Lung (tissue), 12 donors: Measurements from ENCODE around the gene PCED1A. TPM values are rescaled to one million over a fixed set of nuclear protein-coding genes. Genes with fewer than 3 reads are reported as not detected.
A peak's percentile ranks its signal among the peaks of the same experiment; 100 is the strongest.

Experiments
- ATAC-seq: fragments of 200-7000 bp; cut with Tn5 transposase; one replicate; pipeline ENCODE4 v1.9.1; 2020; ENCODE audit warnings: moderate number of reproducible peaks; ENCODE audit not compliant: insufficient read depth, low FRiP score
- DNase-seq, 3 donors: peaks; one replicate each; pipeline ENCODE4 v3.0.0-alpha.2; 2013 to 2017
- H3K27ac ChIP-seq, 2 donors: one replicate each; pipeline ENCODE4 v1.5.1; 2013; ENCODE audit warnings: mild to moderate bottlenecking in 2 of 2, moderate library complexity in 2 of 2, control low read depth in 1 of 2, inconsistent platforms in 1 of 2, low read depth in 1 of 2, low read length in 1 of 2
- H3K27me3 ChIP-seq, 3 donors: one replicate each; pipeline ENCODE4 v1.5.1; 2013; ENCODE audit warnings: low read length in 2 of 3; ENCODE audit not compliant: control insufficient read depth in 3 of 3, insufficient read depth in 3 of 3
- H3K36me3 ChIP-seq, 4 donors: one replicate each; pipeline ENCODE4 v1.5.1; 2013; ENCODE audit warnings: low read length in 4 of 4, mild to moderate bottlenecking in 1 of 4, moderate library complexity in 1 of 4; ENCODE audit not compliant: control insufficient read depth in 4 of 4, insufficient read depth in 4 of 4
- H3K4me1 ChIP-seq, 5 donors: one replicate each; pipeline ENCODE4 v1.5.1; 2013; ENCODE audit warnings: low read length in 5 of 5, mild to moderate bottlenecking in 2 of 5, moderate library complexity in 1 of 5; ENCODE audit not compliant: control insufficient read depth in 5 of 5, insufficient read depth in 5 of 5
- H3K4me3 ChIP-seq: one replicate; pipeline ENCODE4 v1.5.1; 2013; ENCODE audit warnings: mild to moderate bottlenecking, control low read depth, moderate library complexity
- H3K9ac ChIP-seq, 2 donors: one replicate each; pipeline ENCODE4 v1.5.1; 2013; ENCODE audit warnings: low read length in 2 of 2, control low read depth in 1 of 2; ENCODE audit not compliant: insufficient read depth in 1 of 2
- H3K9me3 ChIP-seq, 4 donors: one replicate each; pipeline ENCODE4 v1.5.1; 2013; ENCODE audit warnings: low read length in 3 of 4, mild to moderate bottlenecking in 1 of 4, moderate library complexity in 1 of 4; ENCODE audit not compliant: control insufficient read depth in 4 of 4, insufficient read depth in 3 of 4
- WGBS, 2 donors: extraction: QIAGEN DNeasy Blood & Tissue Kit; methylation state at CpG; one replicate each; pipeline ENCODE4 v1.1.7; 2013; 5-methylcytosine and 5-hydroxymethylcytosine counted together
- polyA plus RNA-seq, 2 donors: library from polyadenylated mRNA; stranded (reverse); fragments of 200-250 nt; gene quantifications; one replicate each; pipeline ENCODE4 v1.2.1, GENCODE V29; 2013
- total RNA-seq, 2 donors: library from RNA; depleted of rRNA in 1 of 2; stranded (reverse); fragments of >200 nt in 1 of 2; gene quantifications; one replicate each; pipeline ENCODE4 v1.2.1, GENCODE V29; 2014 to 2021
- TF ChIP-seq, protein P1 (sequence below): IDR thresholded peaks from 2 replicates; pipeline ENCODE4 v1.5.1; 2012; ENCODE audit warnings: mild to moderate bottlenecking; ENCODE audit errors: control extremely low read depth, extremely low read depth
- donor health status: control.
- donor health status: control.
- donor health status: Bipolar disorder and iron deficiency.
- donor health status: healthy.
- donor health status: DM: yes; HTN: yes; CAD: no.

The PCED1A gene
- total and polyA plus RNA-seq, 4 donors, result 26.2 to 40.4 (median 35.1) TPM

DNA sequence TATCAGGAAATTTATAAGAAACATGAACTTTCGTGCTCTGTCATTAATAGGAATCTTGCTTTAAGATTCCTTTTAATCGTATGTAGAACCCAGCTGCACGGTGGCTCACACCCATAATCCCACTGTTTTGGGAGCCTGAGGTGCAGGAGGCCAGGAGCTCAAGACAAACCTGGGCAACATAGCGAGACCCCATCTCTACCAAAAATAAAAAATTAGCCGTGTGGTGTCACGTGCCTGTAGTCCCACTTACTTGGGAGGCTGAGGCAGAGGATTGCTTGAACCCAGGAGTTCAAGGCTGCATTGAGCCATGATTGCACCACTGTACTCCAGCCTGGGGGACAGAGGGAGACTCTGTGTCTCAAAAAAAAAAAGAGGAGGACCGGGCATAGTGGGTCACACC is 40.2 kb upstream of the PCED1A start:
- Histone ChIP-seq H3K9ac (no peak overlapping the region), H3K4me1 (peaks cover 0 to 9% (median 2%) of the 10 kb centered on the region in 5 donors), H3K4me3 (no peak overlapping the region), H3K27me3 (no peaks in the 10 kb centered on the region), H3K9me3 (no peaks in the 10 kb centered on the region), H3K36me3 (peaks cover 0 to 6% (median 0%) of the 10 kb centered on the region in 4 donors), H3K27ac (no peak overlapping the region)
- DNase-seq (no peak), ATAC-seq (no peak)
- WGBS, 2 donors, result 91 to 98% methylated on average over 7 of the region's 7 CpGs
- TF ChIP-seq, protein P1, sequence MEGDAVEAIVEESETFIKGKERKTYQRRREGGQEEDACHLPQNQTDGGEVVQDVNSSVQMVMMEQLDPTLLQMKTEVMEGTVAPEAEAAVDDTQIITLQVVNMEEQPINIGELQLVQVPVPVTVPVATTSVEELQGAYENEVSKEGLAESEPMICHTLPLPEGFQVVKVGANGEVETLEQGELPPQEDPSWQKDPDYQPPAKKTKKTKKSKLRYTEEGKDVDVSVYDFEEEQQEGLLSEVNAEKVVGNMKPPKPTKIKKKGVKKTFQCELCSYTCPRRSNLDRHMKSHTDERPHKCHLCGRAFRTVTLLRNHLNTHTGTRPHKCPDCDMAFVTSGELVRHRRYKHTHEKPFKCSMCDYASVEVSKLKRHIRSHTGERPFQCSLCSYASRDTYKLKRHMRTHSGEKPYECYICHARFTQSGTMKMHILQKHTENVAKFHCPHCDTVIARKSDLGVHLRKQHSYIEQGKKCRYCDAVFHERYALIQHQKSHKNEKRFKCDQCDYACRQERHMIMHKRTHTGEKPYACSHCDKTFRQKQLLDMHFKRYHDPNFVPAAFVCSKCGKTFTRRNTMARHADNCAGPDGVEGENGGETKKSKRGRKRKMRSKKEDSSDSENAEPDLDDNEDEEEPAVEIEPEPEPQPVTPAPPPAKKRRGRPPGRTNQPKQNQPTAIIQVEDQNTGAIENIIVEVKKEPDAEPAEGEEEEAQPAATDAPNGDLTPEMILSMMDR, result no peak

DNA sequence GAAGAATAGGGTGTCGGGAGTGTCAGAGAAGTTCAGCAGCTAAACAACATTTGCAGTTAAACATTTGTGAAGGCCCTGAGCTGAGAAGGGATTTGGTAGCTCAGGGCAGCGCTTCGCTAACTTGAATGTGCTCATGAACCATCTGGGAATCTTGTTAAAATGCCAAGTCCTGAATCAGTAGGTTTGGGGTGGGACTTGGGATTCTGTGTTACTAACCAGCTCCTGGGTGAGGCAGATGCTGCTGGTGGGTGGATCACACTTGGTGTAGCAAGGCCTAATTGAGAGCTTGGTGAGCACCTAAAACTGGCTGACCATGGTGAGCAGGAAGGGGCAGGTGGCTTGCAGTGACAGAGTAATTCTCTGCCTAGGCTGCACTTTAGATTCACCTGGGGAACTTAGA is 38.7 kb upstream of the PCED1A start:
- 77 to 89% methylated on average over 3 of the region's 3 CpGs for WGBS, 2 donors
- Histone ChIP-seq H3K27me3 (no peaks in the 10 kb centered on the region), H3K27ac (no peak overlapping the region), H3K9ac (no peak overlapping the region), H3K4me1 (peaks cover 0 to 17% (median 10%) of the 10 kb centered on the region in 5 donors), H3K4me3 (no peak overlapping the region), H3K9me3 (no peaks in the 10 kb centered on the region), H3K36me3 (peaks cover 0 to 6% (median 0%) of the 10 kb centered on the region in 4 donors)
- ATAC-seq (no peak), DNase-seq (peak in 2 of 3 donors; percentile 51 to 66)
- TF ChIP-seq, protein P1, result no peak

DNA sequence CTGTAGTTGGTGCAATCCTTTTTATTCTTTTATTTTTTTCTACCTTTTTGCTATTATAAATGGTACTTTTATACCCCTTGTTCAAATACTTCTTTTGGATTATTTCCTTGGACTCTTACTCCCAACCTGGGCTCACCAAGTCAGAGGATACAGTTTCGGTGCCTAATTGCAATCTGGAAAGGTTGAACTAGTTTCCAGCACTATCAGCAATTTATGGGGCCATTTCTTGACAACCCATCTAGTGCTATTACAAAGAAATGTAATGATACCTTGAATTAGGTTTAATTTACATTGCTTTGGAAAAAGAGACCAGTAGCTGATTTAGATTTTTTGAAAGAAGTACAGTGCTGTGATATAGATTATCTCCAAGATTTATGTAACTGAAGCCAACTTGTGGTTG is 38.1 kb upstream of the PCED1A start:
- no peak for DNase-seq
- Histone ChIP-seq H3K4me3 (no peak overlapping the region), H3K4me1 (peaks cover 0 to 17% (median 8%) of the 10 kb centered on the region in 5 donors), H3K27me3 (no peaks in the 10 kb centered on the region), H3K9me3 (no peaks in the 10 kb centered on the region), H3K9ac (no peak overlapping the region), H3K36me3 (peaks cover 0 to 6% (median 0%) of the 10 kb centered on the region in 4 donors), H3K27ac (no peak overlapping the region)
- ATAC-seq, result no peak
- TF ChIP-seq, protein P1, result no peak
- 99 to 100% methylated on average over 1 of the region's 1 CpG for WGBS, 2 donors

DNA sequence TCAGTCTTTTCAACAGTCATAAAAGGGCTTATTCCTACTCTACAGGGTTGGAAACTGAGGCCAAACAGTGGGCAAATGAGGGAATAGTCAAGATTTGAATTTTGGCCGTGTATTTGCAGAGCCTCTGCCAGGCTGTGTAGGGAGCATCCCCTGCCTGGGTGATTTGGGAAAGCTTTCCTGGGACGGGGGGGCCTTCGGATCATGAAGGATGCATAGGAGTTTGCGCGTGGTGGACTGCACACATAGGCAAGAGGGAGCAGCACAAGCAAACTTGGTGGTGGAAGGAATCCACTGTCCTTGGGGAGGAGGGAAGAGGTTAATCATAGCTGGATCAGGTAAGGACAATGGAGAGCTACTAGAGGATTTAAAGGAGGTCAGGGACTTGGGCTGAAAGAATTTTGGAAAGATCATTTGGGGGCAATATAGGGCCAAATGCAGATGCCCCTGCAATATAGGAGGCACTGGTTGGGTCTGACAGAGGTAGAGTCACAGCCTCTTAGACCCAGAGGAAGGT is 35.3 kb upstream of the PCED1A start:
- TF ChIP-seq, protein P1, result no peak
- Histone ChIP-seq H3K36me3 (peaks cover 0 to 6% (median 0%) of the 10 kb centered on the region in 4 donors), H3K4me3 (no peak overlapping the region), H3K27me3 (peaks cover 0 to 21% (median 15%) of the 10 kb centered on the region in 3 donors), H3K4me1 (peaks cover 4 to 25% (median 8%) of the 10 kb centered on the region in 5 donors), H3K27ac (no peak overlapping the region), H3K9ac (no peak overlapping the region), H3K9me3 (no peaks in the 10 kb centered on the region)
- no peak for DNase-seq
- 93 to 96% methylated on average over 5 of the region's 5 CpGs for WGBS, 2 donors
- no peak for ATAC-seq
